Right renal pelvis (tissue), 4 donors: Measurements from ENCODE around the gene CYP2A7. TPM values are rescaled to one million over a fixed set of nuclear protein-coding genes. Genes with fewer than 3 reads are reported as not detected.
"Not testable (repeated sequence)": the region's sequence is repeated elsewhere in the genome, so short reads cannot be mapped to it uniquely, and the experiment has no call there.

Source experiments
- DNase-seq, 4 donors: peaks; one replicate each; pipeline ENCODE4 v3.0.0-alpha.2; 2013; ENCODE audit warnings: low read depth in 4 of 4, low spot score in 3 of 4, missing footprints in 1 of 4
- polyA plus RNA-seq, 4 donors: library from polyadenylated mRNA; unstranded; fragments of 120-200 nt; gene quantifications; one replicate each; pipeline ENCODE4 v1.2.1, GENCODE V29; 2013; ENCODE audit not compliant: insufficient read length in 4 of 4

The CYP2A7 gene
- polyA plus RNA-seq, 4 donors = not detected

DNA sequence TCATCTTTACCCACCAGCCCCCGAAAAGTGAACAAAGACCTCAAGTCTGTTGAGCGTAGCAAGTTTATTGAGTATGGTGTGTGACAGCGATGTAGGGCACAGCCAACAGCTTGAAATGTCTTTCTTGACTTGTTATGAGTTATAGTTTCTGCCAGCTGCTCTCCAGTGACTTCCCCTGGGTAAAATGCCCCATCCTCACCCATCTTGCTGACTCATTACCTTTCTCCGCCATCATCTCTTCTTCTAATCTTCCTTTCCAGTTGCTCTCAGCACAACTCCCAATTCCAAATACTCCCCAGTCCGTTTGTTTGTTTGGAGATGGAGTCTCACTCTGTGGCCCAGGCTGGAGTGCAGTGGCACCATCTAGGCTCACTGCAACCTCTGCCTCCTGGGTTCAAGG lies 18.5 kb upstream of the CYP2A7 start:
- DNase-seq = not testable (repeated sequence)

DNA sequence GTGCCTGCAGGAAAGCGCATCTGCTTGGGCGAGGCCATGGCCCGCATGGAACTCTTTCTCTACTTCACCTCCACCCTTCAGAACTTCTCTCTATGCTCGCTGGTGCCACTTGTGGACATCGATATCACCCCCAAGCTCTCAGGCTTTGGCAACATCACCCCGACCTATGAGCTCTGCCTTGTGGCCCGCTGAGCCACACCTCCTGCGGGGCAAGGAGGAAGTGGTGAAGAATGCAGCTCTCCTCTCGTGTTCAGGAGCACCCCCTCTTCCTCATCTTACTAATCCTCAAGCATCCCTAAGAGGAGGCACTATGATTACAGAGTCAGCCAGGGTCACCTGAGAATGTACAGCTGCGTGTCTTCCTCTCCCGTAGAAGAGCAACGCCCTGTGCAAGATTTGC lies 17.9 kb upstream of the CYP2A7 start:
- not testable (repeated sequence) for DNase-seq

DNA sequence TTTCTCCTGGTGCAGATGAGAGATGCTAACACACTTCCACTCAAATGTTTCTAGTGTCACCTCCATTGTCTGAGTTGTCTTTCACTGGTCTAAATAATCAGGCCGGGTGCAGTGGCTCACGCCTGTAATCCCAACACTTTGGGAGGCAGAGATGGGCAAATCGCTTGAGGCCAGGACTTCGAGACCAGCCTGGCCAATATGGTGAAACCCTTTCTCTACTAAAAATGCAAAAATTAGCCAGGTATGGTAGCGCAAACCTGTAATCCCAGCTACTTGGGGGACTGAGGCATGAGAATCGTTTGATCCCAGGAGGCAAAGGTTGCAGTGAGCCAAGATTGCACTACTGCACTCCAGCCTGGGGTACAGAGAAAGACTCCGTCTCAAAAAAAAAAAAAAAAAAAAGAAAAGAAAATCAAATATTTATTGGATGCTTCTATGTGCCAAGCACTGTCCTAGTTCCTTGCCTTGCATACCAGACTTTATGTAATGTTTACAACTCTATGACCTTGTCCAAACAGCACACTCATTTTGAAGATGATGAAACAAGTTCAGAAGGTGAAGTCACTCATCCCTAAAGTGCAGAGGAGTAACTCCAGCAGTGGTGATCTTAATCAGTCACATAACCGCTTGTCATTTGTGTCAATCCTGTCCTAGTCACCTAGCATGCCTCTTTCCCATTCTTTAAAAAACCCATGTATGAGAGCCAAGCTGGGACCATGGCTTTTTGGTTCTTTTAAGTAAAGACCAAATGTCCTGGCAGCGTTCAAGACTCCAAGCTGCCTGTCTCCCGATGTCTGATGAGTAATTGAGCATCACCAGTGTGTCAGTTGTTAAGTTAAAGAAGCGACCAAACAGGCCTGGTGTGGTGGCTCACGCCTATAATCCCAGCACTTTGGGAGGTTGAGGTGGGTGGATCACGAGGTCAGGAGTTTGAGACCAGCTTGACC lies 15.1 kb upstream of the CYP2A7 start:
- not testable (repeated sequence) for DNase-seq

DNA sequence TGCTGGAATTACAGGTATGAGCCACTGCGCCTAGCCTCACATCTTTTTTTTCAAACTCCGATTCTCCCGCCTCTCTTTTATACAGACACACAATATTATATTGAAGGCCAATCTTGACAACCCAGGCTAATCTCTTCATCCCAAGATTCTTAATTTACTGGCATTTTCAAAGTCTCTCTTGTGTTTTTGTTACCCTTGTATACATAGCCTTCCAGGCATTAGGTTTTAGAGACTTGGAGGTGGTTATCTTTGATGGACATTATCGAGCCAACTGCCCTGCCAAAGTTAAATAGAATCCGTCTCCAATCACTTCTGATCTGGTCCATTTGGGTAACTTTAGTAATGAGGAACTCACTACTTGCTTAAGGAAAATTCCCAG lies 14.4 kb upstream of the CYP2A7 start:
- DNase-seq = no peak

DNA sequence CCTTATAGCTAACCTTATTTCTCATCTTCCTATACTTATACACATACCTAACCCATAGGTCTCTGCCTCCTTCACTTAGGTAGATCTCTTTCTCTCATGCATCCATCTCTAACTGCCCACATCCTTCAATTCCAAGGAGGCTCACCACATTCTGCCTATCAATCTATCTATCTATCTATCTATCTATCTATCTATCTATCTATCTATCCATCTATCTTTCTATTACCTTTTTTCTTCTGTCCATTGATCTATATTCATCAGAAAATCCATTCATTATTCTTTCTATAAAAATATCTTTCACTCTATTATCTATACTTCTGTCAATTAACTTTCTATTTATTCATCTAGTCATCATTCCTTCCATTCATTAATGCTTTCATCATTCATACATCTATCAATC lies 11.1 kb upstream of the CYP2A7 start:
- no peak for DNase-seq

DNA sequence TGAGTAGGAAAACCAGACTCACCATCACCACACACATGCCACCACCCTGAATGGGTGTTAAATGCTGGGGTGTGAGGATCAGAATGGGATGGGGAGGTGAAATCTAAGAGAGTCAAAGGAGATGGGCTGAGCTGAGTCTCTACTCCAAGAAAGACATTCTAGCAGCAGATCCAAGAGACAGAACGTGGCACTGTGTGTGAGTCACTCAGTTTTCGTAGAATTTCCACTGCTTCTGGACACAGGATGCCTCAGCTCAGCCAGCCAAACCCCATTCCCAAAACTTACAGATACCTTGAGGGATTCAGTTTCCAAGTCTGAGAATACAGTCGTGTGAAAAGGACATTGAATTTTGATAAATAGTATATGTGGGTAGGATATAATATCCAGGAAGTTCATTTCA lies 7.3 kb upstream of the CYP2A7 start:
- no peak for DNase-seq

DNA sequence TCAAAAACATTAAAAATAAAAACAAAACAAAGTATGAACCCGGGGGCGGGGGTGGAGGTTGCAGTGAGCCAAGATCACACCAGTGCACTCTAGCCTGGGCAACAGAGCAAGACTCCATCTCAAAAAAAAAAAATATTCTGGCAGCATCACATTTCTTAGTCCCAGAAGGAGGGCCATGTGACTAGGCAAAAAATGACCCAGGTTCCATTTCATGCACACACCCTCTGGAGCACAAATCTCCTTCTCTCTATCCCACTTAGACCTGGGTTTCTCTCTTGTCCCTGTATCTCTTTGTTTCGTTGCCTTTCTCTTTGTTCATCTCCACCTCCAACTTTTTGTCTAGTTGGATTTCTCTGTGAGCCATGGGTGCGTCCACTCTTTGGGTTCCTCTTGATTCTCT lies 6.2 kb upstream of the CYP2A7 start:
- no peak for DNase-seq

DNA sequence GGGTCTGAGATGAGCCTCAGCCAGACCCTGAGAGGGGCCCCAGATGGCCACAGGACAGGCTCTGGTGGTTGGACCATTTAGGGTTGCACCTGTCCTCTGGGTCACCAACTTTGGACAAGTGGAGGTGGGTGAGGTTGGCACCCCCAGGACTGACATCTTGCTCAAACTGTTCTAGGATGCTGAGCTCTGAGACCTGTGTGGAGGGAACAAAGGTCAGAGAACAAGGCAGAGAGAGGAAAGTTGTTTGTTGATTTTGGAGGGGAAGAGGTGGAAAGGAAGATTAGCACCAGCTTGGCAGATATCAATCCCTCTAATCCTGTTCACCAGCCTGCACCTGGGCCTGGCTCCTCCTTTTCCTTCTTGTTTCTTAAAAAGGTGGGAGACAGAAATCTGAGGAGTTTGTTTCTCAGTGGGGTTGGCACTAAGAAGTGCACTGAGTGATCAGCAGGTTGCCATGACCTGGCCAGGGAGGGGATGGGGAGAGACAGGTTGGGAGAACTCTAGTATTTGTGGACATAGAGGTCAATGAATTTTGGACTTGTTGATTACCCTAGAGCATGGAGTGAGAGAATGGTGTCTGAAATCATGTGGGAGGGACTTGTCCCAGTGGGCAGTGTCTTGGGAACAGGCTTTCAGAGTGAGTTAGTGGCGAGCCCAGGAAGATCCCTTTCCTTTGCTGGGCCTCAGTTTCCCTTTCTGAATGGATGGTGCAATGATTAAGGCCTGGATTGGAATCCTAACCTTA lies 2.3 kb upstream of the CYP2A7 start:
- DNase-seq = not testable (repeated sequence)

DNA sequence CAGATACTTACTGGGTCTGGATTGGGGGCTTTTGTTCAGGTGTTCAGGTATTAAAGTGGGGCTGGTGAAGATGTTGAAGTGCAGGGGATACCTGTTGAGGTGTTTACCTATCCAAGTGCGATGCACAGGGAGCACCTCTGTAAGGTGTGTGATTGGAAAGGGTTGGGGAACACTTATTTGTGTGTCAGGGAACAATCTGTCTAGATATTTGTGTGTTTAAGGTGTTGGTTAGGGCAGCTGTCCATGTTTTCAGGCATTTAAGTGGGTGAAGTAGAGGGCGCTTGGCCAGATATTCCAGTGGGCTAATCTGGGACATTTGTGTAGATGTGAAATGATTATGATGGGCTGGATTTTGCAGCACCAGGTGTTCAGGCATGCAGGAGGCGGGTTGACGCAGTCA lies 2.7 kb downstream of the CYP2A7 start:
- not testable (repeated sequence) for DNase-seq

DNA sequence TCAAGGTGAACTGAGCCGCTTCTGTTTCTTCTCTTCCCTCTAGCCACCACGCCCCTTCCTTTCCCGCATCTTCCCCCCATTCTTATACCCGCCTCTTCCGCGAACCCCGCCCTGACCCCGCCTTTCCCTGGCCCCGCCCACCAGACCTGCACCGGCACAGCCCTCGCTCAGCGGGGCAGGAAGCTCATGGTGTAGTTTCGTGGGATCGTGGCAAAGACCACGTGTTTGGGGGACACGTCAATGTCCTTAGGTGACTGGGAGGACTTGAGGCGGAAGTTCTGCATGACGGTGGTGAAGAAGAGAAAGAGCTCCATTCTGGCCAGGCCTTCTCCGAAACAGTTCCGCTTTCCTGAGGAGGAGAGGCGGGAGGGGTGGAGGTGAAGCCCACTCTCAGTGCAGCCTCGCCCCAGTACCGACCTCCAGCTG lies 6.5 kb downstream of the CYP2A7 start:
- not testable (repeated sequence) for DNase-seq

DNA sequence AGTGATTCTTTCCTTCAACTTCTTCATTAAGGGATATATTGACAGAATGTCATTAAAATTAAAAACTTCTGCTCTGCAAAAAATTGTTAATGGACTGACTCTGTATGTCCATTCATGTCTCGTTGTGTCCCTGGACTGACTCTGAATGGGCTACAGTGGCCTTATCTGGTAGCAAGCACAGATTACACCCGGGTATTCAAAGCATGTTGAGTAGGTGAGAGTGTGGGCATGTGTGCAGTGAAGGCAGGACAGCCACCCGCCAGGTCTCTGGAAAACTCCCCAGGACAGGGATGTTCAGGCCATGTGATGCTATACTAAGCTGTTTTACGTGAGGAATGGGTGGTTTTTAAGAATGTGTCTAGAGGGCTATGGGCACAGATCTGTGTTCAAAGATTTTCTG lies 7.2 kb downstream of the CYP2A7 start:
- DNase-seq = not testable (repeated sequence)

DNA sequence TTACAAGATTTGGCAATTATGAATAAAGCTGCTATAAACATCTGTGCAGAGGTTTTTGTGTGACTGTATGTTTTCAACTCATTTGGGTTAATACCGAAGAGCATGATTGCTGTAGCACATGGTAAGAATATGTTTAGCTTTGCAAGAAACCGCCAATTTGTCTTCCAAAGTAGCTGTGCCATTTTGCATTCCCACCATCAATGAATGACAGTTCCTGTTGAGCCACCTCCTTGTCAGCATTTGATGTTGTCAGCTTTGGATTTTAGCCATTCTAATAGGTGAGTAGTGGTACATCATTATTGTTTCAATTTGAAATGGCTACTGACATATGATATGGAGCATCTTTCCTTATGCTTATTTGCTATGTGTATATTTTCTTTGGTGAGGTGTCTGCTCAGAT lies 8.2 kb downstream of the CYP2A7 start:
- DNase-seq = not testable (repeated sequence)

DNA sequence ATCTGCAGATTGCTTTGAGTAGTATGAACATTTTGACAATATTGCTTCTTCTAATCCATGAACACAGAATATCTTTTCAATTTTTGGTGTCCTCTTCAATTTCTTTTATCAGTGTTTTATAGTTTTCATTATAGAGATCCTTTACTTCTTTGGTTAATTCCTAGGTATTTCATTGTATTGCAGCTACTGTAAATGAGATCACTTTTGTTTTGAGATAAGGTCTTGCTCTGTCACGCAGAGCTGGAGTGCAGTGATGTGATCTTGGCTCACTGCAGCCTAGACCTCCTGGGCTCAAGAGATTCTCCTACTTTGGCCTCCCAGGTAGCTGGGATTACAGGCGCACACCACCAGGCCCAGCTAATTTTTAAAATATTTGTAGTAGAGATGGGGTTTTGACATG lies 9.8 kb downstream of the CYP2A7 start:
- DNase-seq = no peak

DNA sequence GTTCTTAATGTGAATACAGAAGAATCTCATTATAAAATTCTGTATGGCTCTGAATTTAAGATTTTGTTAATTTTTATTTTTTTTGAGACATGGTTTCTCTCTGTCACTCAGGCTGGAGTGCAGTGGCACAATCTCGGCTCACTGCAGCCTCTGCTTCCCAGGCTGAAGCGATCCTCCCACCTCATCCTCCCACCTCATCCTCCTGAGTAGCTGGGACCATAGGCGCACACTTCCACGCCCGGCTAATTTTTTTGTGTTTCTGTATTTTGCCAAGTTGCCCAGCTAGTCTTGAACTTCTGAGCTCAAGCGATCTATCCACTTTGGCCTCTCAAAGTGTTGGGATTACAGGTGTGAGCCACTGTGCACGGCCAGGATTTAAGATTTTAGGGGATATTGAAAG lies 14.3 kb downstream of the CYP2A7 start:
- no peak for DNase-seq

DNA sequence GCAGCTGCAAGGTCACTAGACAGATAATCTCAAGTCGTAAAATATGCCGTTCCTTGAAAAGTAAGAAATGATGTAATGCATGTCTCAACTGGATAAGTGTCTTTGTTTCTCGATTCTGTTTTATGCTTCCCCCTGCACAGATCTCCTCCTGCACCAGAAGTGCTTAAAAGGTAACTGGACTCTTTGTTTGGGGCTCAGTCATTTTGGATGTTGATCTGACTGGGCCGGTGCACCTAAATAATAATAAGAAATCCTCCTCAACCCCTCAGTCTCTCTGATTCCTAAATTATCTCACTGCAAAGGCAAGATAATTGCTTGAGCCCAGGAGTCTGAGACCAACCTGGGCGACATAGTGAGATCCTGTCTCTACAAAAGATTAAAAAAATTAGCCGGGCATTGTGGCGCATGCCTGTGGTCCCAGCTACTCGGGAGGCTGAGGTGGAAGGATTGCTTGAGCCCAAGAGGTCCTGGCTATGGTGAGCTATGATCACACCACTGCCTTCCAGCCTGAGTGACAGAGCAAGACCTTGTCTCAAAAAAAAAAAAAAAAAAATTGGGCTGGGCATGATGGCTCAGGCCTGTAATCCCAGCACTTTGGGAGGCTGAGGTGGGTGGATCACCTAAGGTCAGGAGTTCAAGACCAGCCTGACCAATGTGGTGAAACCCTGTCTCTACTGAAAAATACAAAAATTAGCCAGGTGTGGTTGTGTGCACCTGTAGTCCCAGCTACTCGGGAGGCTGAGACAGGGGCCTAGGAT lies 17.1 kb downstream of the CYP2A7 start:
- DNase-seq = not testable (repeated sequence)

DNA sequence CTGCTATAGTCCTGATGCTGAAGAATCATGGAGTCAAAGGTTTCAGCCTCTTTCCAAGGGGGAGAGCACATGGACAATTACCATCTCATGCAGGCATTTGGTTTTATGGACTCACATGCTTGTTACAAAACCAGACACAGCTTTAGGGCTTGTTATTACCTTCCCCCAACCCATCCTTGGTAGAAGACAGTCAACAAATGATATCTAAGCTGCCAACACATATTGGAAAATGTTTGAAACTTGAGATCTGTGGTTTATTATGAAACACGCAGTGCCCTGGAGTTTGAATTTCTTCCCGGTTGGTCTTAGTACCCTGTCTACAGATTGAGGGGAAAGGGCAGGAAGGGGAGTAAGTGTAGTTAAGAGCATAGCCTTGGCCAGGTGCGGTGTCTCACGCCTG lies 19.2 kb downstream of the CYP2A7 start:
- DNase-seq = no peak

DNA sequence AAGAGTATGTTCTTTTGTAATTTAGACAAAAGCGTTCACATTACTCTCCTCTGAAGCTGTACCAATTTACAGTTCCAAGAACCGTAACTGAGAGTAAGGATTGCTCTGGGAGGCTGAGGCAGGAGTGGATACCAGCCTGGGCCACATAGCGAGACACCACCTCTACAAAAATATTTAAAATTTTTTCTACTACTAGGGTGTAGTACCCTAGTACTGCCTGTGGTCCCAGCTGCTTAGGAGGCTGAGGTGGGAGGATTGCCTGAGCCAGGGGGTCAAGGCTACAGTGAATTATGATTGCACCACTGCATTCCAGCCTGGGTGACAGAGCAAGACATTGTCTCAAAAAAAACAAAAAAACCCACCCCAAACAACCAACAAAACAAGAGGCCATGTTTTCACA lies 19.7 kb downstream of the CYP2A7 start:
- DNase-seq = no peak

DNA sequence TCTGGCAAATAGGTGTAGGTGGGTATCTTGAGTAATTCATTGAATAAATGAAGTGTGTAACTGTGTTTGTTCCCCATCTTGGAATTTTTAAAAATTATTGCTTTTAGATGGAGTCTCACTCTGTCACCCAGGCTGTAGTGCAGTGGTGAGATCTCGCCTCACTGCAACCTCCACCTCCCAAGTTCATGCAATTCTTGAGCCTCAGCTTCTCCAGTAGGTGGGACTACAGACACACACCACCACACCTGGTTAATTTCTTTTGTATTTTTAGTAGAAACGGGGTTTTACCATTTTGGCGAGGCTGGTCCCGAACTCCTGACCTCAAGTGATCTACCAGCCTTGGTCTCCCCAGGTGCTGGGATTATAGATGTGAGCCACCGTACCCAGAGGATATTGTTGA lies 23.9 kb downstream of the CYP2A7 start:
- DNase-seq = no peak

DNA sequence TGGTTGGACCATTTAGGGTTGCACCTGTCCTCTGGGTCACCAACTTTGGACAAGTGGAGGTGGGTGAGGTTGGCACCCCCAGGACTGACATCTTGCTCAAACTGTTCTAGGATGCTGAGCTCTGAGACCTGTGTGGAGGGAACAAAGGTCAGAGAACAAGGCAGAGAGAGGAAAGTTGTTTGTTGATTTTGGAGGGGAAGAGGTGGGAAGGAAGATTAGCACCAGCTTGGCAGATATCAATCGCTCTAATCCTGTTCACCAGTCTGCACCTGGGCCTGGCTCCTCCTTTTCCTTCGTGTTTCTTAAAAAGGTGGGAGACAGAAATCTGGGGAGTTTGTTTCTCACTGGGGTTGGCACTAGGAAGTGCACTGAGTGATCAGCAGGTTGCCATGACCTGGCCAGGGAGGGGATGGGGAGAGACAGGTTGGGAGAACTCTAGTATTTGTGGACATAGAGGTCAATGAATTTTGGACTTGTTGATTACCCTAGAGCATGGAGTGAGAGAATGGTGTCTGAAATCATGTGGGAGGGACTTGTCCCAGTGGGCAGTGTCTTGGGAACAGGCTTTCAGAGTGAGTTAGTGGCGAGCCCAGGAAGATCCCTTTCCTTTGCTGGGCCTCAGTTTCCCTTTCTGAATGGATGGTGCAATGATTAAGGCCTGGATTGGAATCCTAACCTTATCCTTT lies 29.4 kb downstream of the CYP2A7 start:
- not testable (repeated sequence) for DNase-seq

DNA sequence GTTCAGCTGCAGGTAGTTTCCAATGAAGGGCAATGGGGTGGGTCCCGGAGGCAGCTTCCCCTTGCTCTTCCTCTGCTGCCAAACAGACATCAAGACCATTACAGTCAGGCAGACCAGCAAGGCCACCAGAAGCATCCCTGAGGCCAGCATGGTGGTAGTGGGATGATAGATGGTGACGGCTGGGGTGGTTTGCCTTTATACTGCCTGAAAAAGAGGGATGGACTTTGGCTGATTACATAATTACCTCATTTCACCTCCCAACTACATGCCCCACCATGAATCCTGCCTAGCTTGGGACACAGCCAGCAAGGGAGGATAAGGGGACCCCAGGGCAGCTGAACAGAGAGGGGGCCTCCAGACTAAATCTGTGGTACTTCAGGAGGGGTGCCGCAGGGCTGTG lies 31.8 kb downstream of the CYP2A7 start, which contains the start of gene CYP2A6:
CYP2A6 (minus strand) TSS at position 171 of the 400 bp plus-strand sequence; CDS start at position 150, 21 bp downstream.
- DNase-seq = not testable (repeated sequence)
